IMR-90 (cell line): Measurements from ENCODE around the gene ERC2. TPM values are rescaled to one million over a fixed set of nuclear protein-coding genes. Genes with fewer than 3 reads are reported as not detected.
A peak's percentile ranks its signal among the peaks of the same experiment; 100 is the strongest.

Experiments used
- ATAC-seq: fragments of 200-7000 bp; cut with Tn5 transposase; 2 replicates; pipeline ENCODE4 v1.9.1; 2020; ENCODE audit warnings: low read depth, mild to moderate bottlenecking, moderate library complexity
- BruUV-seq: library from RNA; stranded (reverse); fragments of 400-500 nt; replicated peaks from 2 replicates; lab custom pipeline; 2021; lab: Mats Ljungman, UMichigan
- CTCF ChIA-PET: fragments of 300-600 bp; formaldehyde crosslinking; extraction: SDS; loops from one replicate; lab custom pipeline; 2021; ENCODE audit warnings: antibody characterized with exemption; lab: Yijun Ruan, JAX
- POLR2A ChIA-PET: fragments of 300-600 bp; sonication (Branson Sonifier 250); formaldehyde crosslinking; loops from one replicate; lab custom pipeline; 2022; ENCODE audit warnings: antibody characterized with exemption; ENCODE audit not compliant: unreplicated experiment; lab: Charles Lee
- DNase-seq: peaks from one replicate; pipeline ENCODE4 v3.0.0; 2013
- H2AFZ ChIP-seq: replicated peaks from 2 replicates; pipeline ENCODE3; 2013; ENCODE audit warnings: low read length, mild to moderate bottlenecking; ENCODE audit not compliant: poor library complexity
- H2AK5ac ChIP-seq: 2 replicates; pipeline ENCODE4 v1.6.1; 2013; ENCODE audit warnings: low read depth, low read length, inconsistent platforms
- H2AK9ac ChIP-seq: replicated peaks from 2 replicates; pipeline ENCODE3; 2013; ENCODE audit warnings: mild to moderate bottlenecking, low read depth, low read length, moderate library complexity; ENCODE audit not compliant: poor library complexity
- H2BK120ac ChIP-seq: 2 replicates; pipeline ENCODE4 v1.6.1; 2013; ENCODE audit warnings: low read depth, low read length, inconsistent platforms
- H2BK15ac ChIP-seq: 3 replicates; pipeline ENCODE4 v1.6.1; 2013; ENCODE audit warnings: low read depth, low read length, inconsistent platforms
- H2BK20ac ChIP-seq: 2 replicates; pipeline ENCODE4 v1.6.1; 2013; ENCODE audit warnings: low read depth, mild to moderate bottlenecking, inconsistent platforms, low read length, moderate library complexity
- H2BK5ac ChIP-seq: 2 replicates; pipeline ENCODE4 v1.6.1; 2013; ENCODE audit warnings: mild to moderate bottlenecking, low read depth, low read length, inconsistent platforms; ENCODE audit not compliant: poor library complexity, severe bottlenecking
- H3K14ac ChIP-seq: replicated peaks from 2 replicates; pipeline ENCODE4 v1.6.1; 2013; ENCODE audit warnings: low read depth, low read length, inconsistent platforms
- H3K18ac ChIP-seq: 2 replicates; pipeline ENCODE4 v1.6.1; 2013; ENCODE audit warnings: low read depth, low read length, control low read depth
- H3K23ac ChIP-seq: 2 replicates; pipeline ENCODE4 v1.6.1; 2013; ENCODE audit warnings: low read depth, low read length, inconsistent platforms
- H3K27ac ChIP-seq: 2 replicates; pipeline ENCODE4 v1.5.1; 2013; ENCODE audit warnings: mild to moderate bottlenecking, control low read depth, low read length; ENCODE audit not compliant: insufficient read depth
- H3K27me3 ChIP-seq: 2 replicates; pipeline ENCODE4 v1.6.1; 2013; ENCODE audit warnings: low read length; ENCODE audit not compliant: control insufficient read depth, insufficient read depth
- H3K36me3 ChIP-seq: 2 replicates; pipeline ENCODE4 v1.6.1; 2013; ENCODE audit warnings: low read length, mixed read lengths; ENCODE audit not compliant: control insufficient read depth, insufficient read depth
- H3K4ac ChIP-seq: 2 replicates; pipeline ENCODE4 v1.6.1; 2013; ENCODE audit warnings: low read depth, low read length, inconsistent platforms
- H3K4me1 ChIP-seq: 2 replicates; pipeline ENCODE4 v1.6.1; 2013; ENCODE audit warnings: low read length, mixed read lengths; ENCODE audit not compliant: control insufficient read depth, insufficient read depth
- H3K4me2 ChIP-seq: 2 replicates; pipeline ENCODE4 v1.6.1; 2013; ENCODE audit warnings: low read depth, mild to moderate bottlenecking, control low read depth, low read length, moderate library complexity
- H3K4me3 ChIP-seq: 2 replicates; pipeline ENCODE4 v1.5.1; 2013; ENCODE audit warnings: low read depth, mild to moderate bottlenecking, control low read depth, low read length, moderate library complexity; ENCODE audit not compliant: insufficient read depth
- H3K56ac ChIP-seq: 2 replicates; pipeline ENCODE4 v1.6.1; 2013; ENCODE audit warnings: low read length, inconsistent platforms; ENCODE audit not compliant: insufficient read depth; ENCODE audit errors: extremely low read depth
- H3K79me1 ChIP-seq, 2 experiments: 2 replicates each; pipeline ENCODE4 v1.6.1; 2013; ENCODE audit warnings: low read length in 2 of 2, inconsistent platforms in 1 of 2, low read depth in 1 of 2
- H3K9ac ChIP-seq: 2 replicates; pipeline ENCODE4 v1.6.1; 2013; ENCODE audit warnings: low read depth, low read length, control low read depth
- H3K9me1 ChIP-seq: 2 replicates; pipeline ENCODE4 v1.6.1; 2013; ENCODE audit warnings: low read length, inconsistent platforms; ENCODE audit not compliant: insufficient read depth
- H3K9me3 ChIP-seq: 2 replicates; pipeline ENCODE4 v1.6.1; 2013; ENCODE audit warnings: low read length; ENCODE audit not compliant: control insufficient read depth, insufficient read depth
- H4K20me1 ChIP-seq: 2 replicates; pipeline ENCODE4 v1.6.1; 2013; ENCODE audit warnings: low read length, inconsistent platforms; ENCODE audit not compliant: insufficient read depth
- H4K5ac ChIP-seq: 2 replicates; pipeline ENCODE4 v1.6.1; 2013; ENCODE audit warnings: mild to moderate bottlenecking, low read depth, low read length, control low read depth
- H4K8ac ChIP-seq, 2 experiments: 2 replicates each; pipeline ENCODE4 v1.6.1; 2013; ENCODE audit warnings: low read depth in 2 of 2, low read length in 2 of 2, control low read depth in 1 of 2, inconsistent platforms in 1 of 2
- H4K91ac ChIP-seq: 2 replicates; pipeline ENCODE4 v1.6.1; 2013; ENCODE audit warnings: low read depth, low read length, inconsistent platforms; ENCODE audit not compliant: insufficient read depth
- CHD1 ChIP-seq: IDR thresholded peaks from 2 replicates; pipeline ENCODE4 v1.6.1; 2012; ENCODE audit warnings: low read depth, low read length, improper control_type of control experiment
- CTCF ChIP-seq: conservative IDR thresholded peaks from 2 replicates; pipeline ENCODE4 v1.5.1; 2012; ENCODE audit warnings: mild to moderate bottlenecking, low read depth, low read length, improper control_type of control experiment
- MAFK ChIP-seq: IDR thresholded peaks from 2 replicates; pipeline ENCODE4 v1.6.1; 2012; ENCODE audit warnings: low read depth, low read length, improper control_type of control experiment
- MAZ ChIP-seq: IDR thresholded peaks from 2 replicates; pipeline ENCODE4 v1.6.1; 2012; ENCODE audit warnings: low read depth, mild to moderate bottlenecking, low read length, improper control_type of control experiment, moderate library complexity, borderline replicate concordance
- POLR2A ChIP-seq: IDR thresholded peaks from 2 replicates; pipeline ENCODE4 v1.6.1; 2012; ENCODE audit warnings: mild to moderate bottlenecking, low read depth, low read length
- RCOR1 ChIP-seq: IDR thresholded peaks from 2 replicates; pipeline ENCODE4 v1.6.1; 2012; ENCODE audit warnings: mild to moderate bottlenecking, low read length, improper control_type of control experiment; ENCODE audit not compliant: insufficient replicate concordance
- RFX5 ChIP-seq: IDR thresholded peaks from 2 replicates; pipeline ENCODE4 v1.8.0; 2012; ENCODE audit warnings: low read depth, mild to moderate bottlenecking, low read length, moderate library complexity
- SMC3 ChIP-seq: fragments of 150-350 bp; IDR thresholded peaks from 2 replicates; pipeline ENCODE4 v1.6.1; 2016; ENCODE audit warnings: low read depth, mild to moderate bottlenecking, antibody characterized with exemption, low read length, moderate library complexity
- USF2 ChIP-seq: fragments of 150-350 bp; IDR thresholded peaks from 2 replicates; pipeline ENCODE4 v1.6.1; 2017; ENCODE audit warnings: mild to moderate bottlenecking, antibody characterized with exemption, low read length, low read depth
- WGBS, 2 experiments: methylation state at CpG; one replicate each; pipeline versions ENCODE4 v1.1.5 to v1.1.7; 2013; ENCODE audit warnings: missing lambda C conversion rate in 2 of 2; ENCODE audit not compliant: insufficient read length in 1 of 2; ENCODE audit errors: extremely low coverage in 2 of 2; 5-methylcytosine and 5-hydroxymethylcytosine counted together
- dilution Hi-C: fragments of 300-500 bp; cut with HindIII; formaldehyde crosslinking; loops from one replicate; pipeline ENCODE4 v1.14.3; 2018; ENCODE audit warnings: low sequenced_read_pairs; ENCODE audit not compliant: unreplicated experiment
- in situ Hi-C: fragments of 300-500 bp; cut with MboI; formaldehyde crosslinking; loops from 3 replicates; pipeline ENCODE4 v1.14.3; 2019; ENCODE audit warnings: low sequenced_read_pairs, inconsistent platforms, mixed read lengths
- intact Hi-C: fragments of 100-400 bp; cut with micrococcal nuclease; formaldehyde crosslinking; loops from 2 replicates; pipeline ENCODE4 v1.10.0; 2022
- polyA plus RNA-seq, 3 experiments: library from polyadenylated mRNA; depleted of rRNA; stranded (reverse); fragments of >200 nt; gene quantifications; 2 replicates each; pipeline ENCODE4 v1.2.3, GENCODE V29; 2012; ENCODE audit warnings: low replicate concordance in 1 of 3
- total RNA-seq: library from RNA; depleted of rRNA; stranded (reverse); fragments of >200 nt; gene quantifications from 2 replicates; pipeline ENCODE4 v1.2.3, GENCODE V29; 2012

Gene ERC2
- total and polyA plus RNA-seq, 2 of the 4 experiments (the other 2 are of a cell fraction) = 0.17 to 0.18 TPM

- Histone ChIP-seq H2BK5ac (peak overlapping the region; percentile 97), H2AK5ac (peak overlapping the region; percentile 98), H3K4me1 (peaks cover 9% of the 10 kb centered on the region), H3K9me1 (no peaks in the 10 kb centered on the region), H2AK9ac (peak overlapping the region; percentile 79), H3K14ac (peak overlapping the region; percentile 98), H3K9me3 (no peaks in the 10 kb centered on the region), H3K79me1 (peaks cover 0 to 16% of the 10 kb centered on the region in 2 experiments; a peak in 2 of 4 replicates), H2AFZ (peak overlapping the region; percentile 76), H4K20me1 (peaks cover 1% of the 10 kb centered on the region; the same call in 1 of the 2 replicates), H3K56ac (peak overlapping the region; percentile 99), H3K27me3 (no peaks in the 10 kb centered on the region), H3K4me3 (peak overlapping the region; percentile 89), H3K18ac (peak overlapping the region; percentile 91), H3K36me3 (peaks cover 38% of the 10 kb centered on the region), H3K4ac (peak overlapping the region; percentile 100), H3K23ac (peak overlapping the region; percentile 98), H4K91ac (peak overlapping the region; percentile 100), H3K27ac (peak overlapping the region; percentile 97), H2BK120ac (peak overlapping the region; percentile 98), H3K4me2 (peak overlapping the region; percentile 96), H4K8ac (peak overlapping the region; percentile 96 to 99), H2BK15ac (peak overlapping the region; percentile 86; the same call in 2 of the 3 replicates), H4K5ac (peak overlapping the region; percentile 79), H3K9ac (peak overlapping the region; percentile 99), H2BK20ac (peak overlapping the region; percentile 83)
- intact Hi-C loops (loop anchor here (1.0 to 10.0 kb wide), 4 partner anchors 290 to 653 kb away; no protein-coding TSS in a partner anchor), in situ Hi-C loops (loop anchor here (5.0 to 10.0 kb wide), 7 partner anchors 315 to 1057 kb away; no protein-coding TSS in a partner anchor), dilution Hi-C loops (no loop called here)
- 0% methylated on average over 1 of the region's 37 CpGs; no CpG with 5 or more reads in 1 of the 2 experiments for WGBS, 2 experiments
- ChIA-PET CTCF (interaction anchor here (1.1 kb wide), 1 partner anchor 159 kb away, joined by 3 read pairs; no protein-coding TSS in a partner anchor), POLR2A (interaction anchor here (0.6 to 1.7 kb wide), 3 partner anchors 312 to 321 kb away, joined by 3 to 5 read pairs (median 3); no protein-coding TSS in a partner anchor)
- no TSS peak for BruUV-seq
- ATAC-seq = peak; percentile 1
- TF ChIP-seq CTCF (peak; percentile 23; the same call in 1 of the 2 replicates), MAFK (no peak), USF2 (no peak), MAZ (0 out of 2 replicates have a peak, but pooled peaks have one; percentile 8), POLR2A (peak; percentile 53), SMC3 (peak; percentile 2; the same call in 1 of the 2 replicates), CHD1 (no peak), RCOR1 (no peak), RFX5 (no peak)
- DNase-seq = peak; percentile 73
Observed at GRCh38 chr3:55481744-55482495, 986.3 kb downstream of the ERC2 start.
